ENCODE data around the gene R3HCC1L.
A peak's percentile ranks its signal among the peaks of the same experiment; 100 is the strongest.

The R3HCC1L gene

GRCh38 chr10:98272245-98272644, 137.8 kb downstream of the R3HCC1L start:
- no peak for DNase-seq (ENCODE audit: low read depth)

GRCh38 chr10:98272656-98273055, 138.2 kb downstream of the R3HCC1L start:
- no peak overlapping the region for H3K4me3 ChIP-seq (ENCODE audit: low read length)
- DNase-seq (ENCODE audit: low read depth) = no peak
- TF ChIP-seq CTCF (IDR thresholded peaks at IDR 0.05; ENCODE audit: insufficient read depth, low read depth, low read length, missing control alignments) = no peak

More at GRCh38 chr10:98272245-98272644, 137.8 kb downstream of the R3HCC1L start:
- no peak overlapping the region for H3K4me3 ChIP-seq (ENCODE audit: low read length)
- TF ChIP-seq CTCF (IDR thresholded peaks at IDR 0.05; ENCODE audit: insufficient read depth, low read depth, low read length, missing control alignments) = no peak

- TF ChIP-seq CTCF (IDR thresholded peaks at IDR 0.05; ENCODE audit: insufficient read depth, low read depth, low read length, missing control alignments) = no peak
- no peak overlapping the region for H3K4me3 ChIP-seq (ENCODE audit: low read length)
- no peak for DNase-seq (ENCODE audit: low read depth)
Measured at GRCh38 chr10:98273057-98273850, 138.8 kb downstream of the R3HCC1L start.

- TF ChIP-seq CTCF (IDR thresholded peaks at IDR 0.05; ENCODE audit: insufficient read depth, low read depth, low read length, missing control alignments) = no peak
- no peak for DNase-seq (ENCODE audit: low read depth)
- no peak overlapping the region for H3K4me3 ChIP-seq (ENCODE audit: low read length)
Measured at GRCh38 chr10:98274562-98274961, 140.1 kb downstream of the R3HCC1L start.

- DNase-seq (ENCODE audit: low read depth) = peak; percentile 42
- H3K4me3 ChIP-seq (ENCODE audit: low read length) = no peak overlapping the region
- no peak for TF ChIP-seq CTCF (IDR thresholded peaks at IDR 0.05; ENCODE audit: insufficient read depth, low read depth, low read length, missing control alignments)
Measured at GRCh38 chr10:98276311-98276710, 141.9 kb downstream of the R3HCC1L start.

GRCh38 chr10:98285416-98285815, 151.0 kb downstream of the R3HCC1L start:
- H3K4me3 ChIP-seq (ENCODE audit: low read length) = no peak overlapping the region
- no peak for TF ChIP-seq CTCF (IDR thresholded peaks at IDR 0.05; ENCODE audit: insufficient read depth, low read depth, low read length, missing control alignments)
- DNase-seq (ENCODE audit: low read depth) = no peak

GRCh38 chr10:98286419-98286818, 152.0 kb downstream of the R3HCC1L start:
- no peak for TF ChIP-seq CTCF (IDR thresholded peaks at IDR 0.05; ENCODE audit: insufficient read depth, low read depth, low read length, missing control alignments)
- no peak for DNase-seq (ENCODE audit: low read depth)
- no peak overlapping the region for H3K4me3 ChIP-seq (ENCODE audit: low read length)

Data from epithelial cell of esophagus (primary cell).